Ishikawa (cell line): ENCODE results near the gene TBX10.

ENCODE experiments used
- CEBPB ChIP-seq: IDR thresholded peaks from 2 replicates; pipeline ENCODE4 v1.6.1; 2012
- CREB1 ChIP-seq: IDR thresholded peaks from 2 replicates; pipeline ENCODE4 v1.6.1; 2012; ENCODE audit warnings: low read depth
- EP300 ChIP-seq: IDR thresholded peaks from 2 replicates; pipeline ENCODE4 v1.6.1; 2012; ENCODE audit warnings: borderline replicate concordance
- FOXM1 ChIP-seq: IDR thresholded peaks from 2 replicates; pipeline ENCODE4 v1.6.1; 2012; ENCODE audit warnings: low read depth, borderline replicate concordance
- NFIC ChIP-seq: IDR thresholded peaks from 2 replicates; pipeline ENCODE4 v1.6.1; 2012
- RAD21 ChIP-seq: IDR thresholded peaks from 2 replicates; pipeline ENCODE4 v1.6.1; 2012; ENCODE audit warnings: low read depth
- TAF1 ChIP-seq: IDR thresholded peaks from 2 replicates; pipeline ENCODE4 v1.6.1; 2012; ENCODE audit warnings: low read depth, mild to moderate bottlenecking
- TCF12 ChIP-seq: IDR thresholded peaks from 2 replicates; pipeline ENCODE4 v1.6.1; 2012; ENCODE audit warnings: low read depth
- TEAD4 ChIP-seq: IDR thresholded peaks from 2 replicates; pipeline ENCODE4 v1.6.1; 2012
- YY1 ChIP-seq: IDR thresholded peaks from 2 replicates; pipeline ENCODE4 v1.6.1; 2012; ENCODE audit warnings: low read depth
- ZBTB7A ChIP-seq: IDR thresholded peaks from 2 replicates; pipeline ENCODE4 v1.6.1; 2012; ENCODE audit warnings: low read depth
- TF ChIP-seq, protein P1 (sequence below): IDR thresholded peaks from 2 replicates; pipeline ENCODE4 v1.6.1; 2012
- TF ChIP-seq, protein P2 (sequence below): IDR thresholded peaks from 2 replicates; pipeline ENCODE4 v1.6.1; 2012; ENCODE audit warnings: low read depth, mild to moderate bottlenecking
- TF ChIP-seq, protein P3 (sequence below): IDR thresholded peaks from 2 replicates; pipeline ENCODE4 v1.6.1; 2012

TBX10 gene

DNA sequence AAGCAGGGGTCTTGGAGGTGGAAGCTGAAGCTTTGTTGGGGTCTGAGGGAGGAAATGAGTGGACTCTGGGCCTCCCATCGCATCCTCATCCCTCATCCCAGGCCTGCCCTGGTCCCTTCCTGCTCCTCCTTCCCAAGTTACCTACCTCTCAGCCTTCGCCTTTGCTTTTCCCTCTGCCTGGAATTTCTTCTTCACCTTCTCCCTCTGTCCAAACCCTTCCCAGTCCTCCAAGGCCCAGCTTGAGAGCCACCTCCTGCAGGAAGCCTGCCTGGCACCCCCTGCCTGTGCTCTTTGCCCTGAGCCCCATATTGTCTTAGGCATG, 7.7 kb downstream of the TBX10 start:
- TF ChIP-seq, protein P1, sequence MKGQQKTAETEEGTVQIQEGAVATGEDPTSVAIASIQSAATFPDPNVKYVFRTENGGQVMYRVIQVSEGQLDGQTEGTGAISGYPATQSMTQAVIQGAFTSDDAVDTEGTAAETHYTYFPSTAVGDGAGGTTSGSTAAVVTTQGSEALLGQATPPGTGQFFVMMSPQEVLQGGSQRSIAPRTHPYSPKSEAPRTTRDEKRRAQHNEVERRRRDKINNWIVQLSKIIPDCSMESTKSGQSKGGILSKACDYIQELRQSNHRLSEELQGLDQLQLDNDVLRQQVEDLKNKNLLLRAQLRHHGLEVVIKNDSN, result no peak

DNA sequence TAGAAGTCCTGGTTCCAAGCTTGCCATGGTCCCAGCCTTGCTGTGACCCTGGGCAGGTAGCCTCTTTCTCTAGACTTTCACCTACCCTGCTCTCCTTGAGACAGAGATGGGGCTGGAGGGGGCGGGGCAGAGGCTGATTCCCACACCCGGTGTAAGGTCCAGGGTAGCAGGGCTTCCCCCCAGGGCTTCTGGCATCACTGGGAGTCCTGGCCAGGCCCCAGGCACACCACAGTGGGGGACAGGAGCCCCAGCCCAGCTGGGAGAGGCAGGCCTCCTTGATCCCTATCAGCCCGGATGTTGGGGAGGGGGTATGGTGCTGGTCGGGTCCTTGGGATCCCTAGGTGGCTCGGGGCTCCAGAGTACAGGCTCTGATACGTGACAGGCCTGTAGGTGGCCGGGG, 8.2 kb downstream of the TBX10 start:
- no peak for TF ChIP-seq ZBTB7A
- TF ChIP-seq FOXM1, result no peak
- no peak for TF ChIP-seq TAF1

DNA sequence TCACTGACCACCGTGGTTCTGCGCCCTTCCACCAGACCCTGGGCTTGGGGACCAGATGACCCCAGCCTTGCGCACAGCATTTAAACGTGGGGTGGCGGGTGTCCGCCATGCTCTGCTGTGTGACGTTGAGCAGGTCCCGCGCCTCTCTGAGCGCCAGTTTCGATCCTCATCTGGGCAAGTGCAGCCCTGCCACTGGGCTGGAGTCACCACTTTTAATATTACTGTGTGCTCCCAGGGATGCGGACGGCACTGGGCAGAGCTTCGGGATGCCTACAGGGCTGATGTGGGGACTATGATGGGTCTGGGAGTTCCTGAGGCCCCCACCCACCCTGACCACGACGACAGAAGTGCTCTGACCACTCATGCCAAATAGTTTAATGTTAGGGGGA, 8.6 kb downstream of the TBX10 start:
- TF ChIP-seq CREB1 (no peak), YY1 (no peak), EP300 (no peak), TAF1 (no peak), FOXM1 (no peak), RAD21 (no peak), TCF12 (no peak), ZBTB7A (no peak), TEAD4 (no peak)
- TF ChIP-seq, protein P2, sequence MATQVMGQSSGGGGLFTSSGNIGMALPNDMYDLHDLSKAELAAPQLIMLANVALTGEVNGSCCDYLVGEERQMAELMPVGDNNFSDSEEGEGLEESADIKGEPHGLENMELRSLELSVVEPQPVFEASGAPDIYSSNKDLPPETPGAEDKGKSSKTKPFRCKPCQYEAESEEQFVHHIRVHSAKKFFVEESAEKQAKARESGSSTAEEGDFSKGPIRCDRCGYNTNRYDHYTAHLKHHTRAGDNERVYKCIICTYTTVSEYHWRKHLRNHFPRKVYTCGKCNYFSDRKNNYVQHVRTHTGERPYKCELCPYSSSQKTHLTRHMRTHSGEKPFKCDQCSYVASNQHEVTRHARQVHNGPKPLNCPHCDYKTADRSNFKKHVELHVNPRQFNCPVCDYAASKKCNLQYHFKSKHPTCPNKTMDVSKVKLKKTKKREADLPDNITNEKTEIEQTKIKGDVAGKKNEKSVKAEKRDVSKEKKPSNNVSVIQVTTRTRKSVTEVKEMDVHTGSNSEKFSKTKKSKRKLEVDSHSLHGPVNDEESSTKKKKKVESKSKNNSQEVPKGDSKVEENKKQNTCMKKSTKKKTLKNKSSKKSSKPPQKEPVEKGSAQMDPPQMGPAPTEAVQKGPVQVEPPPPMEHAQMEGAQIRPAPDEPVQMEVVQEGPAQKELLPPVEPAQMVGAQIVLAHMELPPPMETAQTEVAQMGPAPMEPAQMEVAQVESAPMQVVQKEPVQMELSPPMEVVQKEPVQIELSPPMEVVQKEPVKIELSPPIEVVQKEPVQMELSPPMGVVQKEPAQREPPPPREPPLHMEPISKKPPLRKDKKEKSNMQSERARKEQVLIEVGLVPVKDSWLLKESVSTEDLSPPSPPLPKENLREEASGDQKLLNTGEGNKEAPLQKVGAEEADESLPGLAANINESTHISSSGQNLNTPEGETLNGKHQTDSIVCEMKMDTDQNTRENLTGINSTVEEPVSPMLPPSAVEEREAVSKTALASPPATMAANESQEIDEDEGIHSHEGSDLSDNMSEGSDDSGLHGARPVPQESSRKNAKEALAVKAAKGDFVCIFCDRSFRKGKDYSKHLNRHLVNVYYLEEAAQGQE, result no peak
- TF ChIP-seq, protein P1, result no peak

DNA sequence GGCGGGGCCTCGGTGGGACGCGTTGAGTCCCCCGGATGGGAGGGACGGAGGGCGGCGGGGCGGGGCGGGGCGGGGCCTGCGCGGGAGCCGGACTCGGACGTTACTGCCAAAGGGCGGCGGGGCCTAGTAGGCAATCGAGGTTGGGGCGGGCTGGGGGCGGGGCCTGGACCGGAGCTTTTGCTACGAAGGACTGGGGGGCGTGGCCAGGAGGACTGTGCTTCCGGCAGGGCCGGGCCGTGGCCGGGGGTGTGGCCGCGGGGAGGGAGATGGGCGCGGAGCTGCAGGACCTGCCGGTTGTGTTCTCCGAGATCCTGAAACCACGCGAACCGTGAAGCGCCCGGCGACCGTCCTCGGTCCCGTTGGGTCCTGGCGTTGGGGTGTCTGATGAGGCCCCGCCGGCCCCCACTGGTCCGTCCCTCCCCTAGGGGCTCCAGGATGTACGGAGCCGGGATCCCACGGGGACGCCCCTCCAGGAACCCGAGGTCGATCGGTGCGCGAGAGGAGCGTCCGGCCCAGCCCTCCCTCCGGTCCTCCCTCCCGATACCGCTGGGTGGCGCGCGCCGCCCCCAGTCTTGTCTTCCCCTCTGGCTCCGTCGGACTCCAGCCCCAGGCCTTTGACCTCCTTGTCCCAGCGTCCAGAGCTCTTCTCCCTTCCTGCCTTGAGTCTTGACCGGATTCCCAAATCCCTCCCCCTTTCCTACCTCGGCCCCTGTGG, 9.2 kb downstream of the TBX10 start:
- peak; percentile 34; the same call in 1 of the 2 replicates for TF ChIP-seq EP300
- peak; percentile 60 for TF ChIP-seq TCF12
- TF ChIP-seq, protein P1, result no peak; the same call in 1 of the 2 replicates
- peak; percentile 34; the same call in 1 of the 2 replicates for TF ChIP-seq TAF1
- TF ChIP-seq TEAD4, result no peak
- TF ChIP-seq CREB1, result no peak
- TF ChIP-seq YY1, result 0 out of 2 replicates have a peak, but pooled peaks have one; percentile 14
- TF ChIP-seq FOXM1, result no peak
- TF ChIP-seq CEBPB, result no peak
- no peak; the same call in none of the 2 replicates for TF ChIP-seq ZBTB7A
- peak; percentile 71 for TF ChIP-seq RAD21
- TF ChIP-seq, protein P2, result no peak
- TF ChIP-seq, protein P3, sequence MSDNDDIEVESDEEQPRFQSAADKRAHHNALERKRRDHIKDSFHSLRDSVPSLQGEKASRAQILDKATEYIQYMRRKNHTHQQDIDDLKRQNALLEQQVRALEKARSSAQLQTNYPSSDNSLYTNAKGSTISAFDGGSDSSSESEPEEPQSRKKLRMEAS, result peak; percentile 58

DNA sequence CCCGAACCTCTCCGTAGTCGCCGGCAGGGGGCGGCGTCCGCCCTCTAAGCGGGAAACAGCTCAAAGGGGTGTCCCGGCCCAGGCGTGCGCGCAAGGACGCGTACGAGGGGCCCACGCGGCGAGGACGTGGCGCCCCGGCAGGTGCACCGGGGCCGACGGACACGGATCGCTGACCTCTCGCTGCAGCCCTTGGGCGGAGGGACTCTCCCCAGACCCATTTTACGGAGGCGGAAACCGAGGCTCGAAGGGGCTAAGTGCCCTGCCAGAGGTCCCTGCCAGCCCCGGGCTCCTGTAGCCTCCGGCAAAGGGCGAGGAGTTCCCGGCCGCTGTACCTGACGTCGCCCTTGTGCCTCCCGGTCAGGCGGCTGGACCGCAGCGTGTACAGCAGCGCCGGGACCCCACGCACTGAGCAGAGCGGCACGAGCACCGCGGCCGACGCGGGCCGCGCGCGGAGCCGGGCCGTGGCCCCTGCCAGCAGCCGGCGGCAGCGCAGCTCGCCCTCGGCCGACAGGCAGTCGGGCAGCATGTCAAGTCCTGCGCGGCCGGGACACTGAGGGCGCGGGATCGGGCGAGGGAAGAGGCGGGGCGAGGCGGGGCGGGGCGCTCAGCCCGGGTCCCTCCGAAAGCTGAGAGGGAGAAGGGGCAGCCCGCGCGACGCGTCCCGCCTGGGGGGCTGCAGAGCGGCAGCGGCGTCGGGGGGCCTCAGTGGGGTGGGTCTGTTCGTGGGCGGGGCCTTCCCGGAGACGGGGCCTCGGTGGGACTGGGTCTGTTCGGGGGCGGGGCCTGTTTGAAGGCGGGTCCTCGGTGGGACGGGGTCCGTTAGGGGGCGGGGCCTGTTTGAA, 10.0 kb downstream of the TBX10 start, which contains the start of gene NUDT8:
Gene NUDT8 (minus strand): TSS at position 552 of the 842 bp plus-strand sequence. CDS start 26 bp downstream, at position 526.
- TF ChIP-seq ZBTB7A, result peak; percentile 29; the same call in 1 of the 2 replicates
- TF ChIP-seq, protein P1, result no peak
- TF ChIP-seq, protein P3, result peak; percentile 91
- TF ChIP-seq YY1, result 0 out of 2 replicates have a peak, but pooled peaks have one; percentile 18
- 0 out of 2 replicates have a peak, but pooled peaks have one; percentile 3 for TF ChIP-seq NFIC
- TF ChIP-seq RAD21, result peak; percentile 70
- no peak for TF ChIP-seq TEAD4
- TF ChIP-seq TCF12, result peak; percentile 50; the same call in 1 of the 2 replicates
